SKM-1 (cell line): ENCODE data around the gene RPS15.
A peak's percentile ranks its signal among the peaks of the same experiment; 100 is the strongest.
"Not testable (repeated sequence)": the region's sequence is repeated elsewhere in the genome, so short reads cannot be mapped to it uniquely, and the experiment has no call there.

Experiments used
- DNase-seq: peaks from one replicate; lab custom pipeline; 2025; ENCODE audit not compliant: unreplicated experiment; lab: John Stamatoyannopoulos, UW

RPS15 gene

DNA sequence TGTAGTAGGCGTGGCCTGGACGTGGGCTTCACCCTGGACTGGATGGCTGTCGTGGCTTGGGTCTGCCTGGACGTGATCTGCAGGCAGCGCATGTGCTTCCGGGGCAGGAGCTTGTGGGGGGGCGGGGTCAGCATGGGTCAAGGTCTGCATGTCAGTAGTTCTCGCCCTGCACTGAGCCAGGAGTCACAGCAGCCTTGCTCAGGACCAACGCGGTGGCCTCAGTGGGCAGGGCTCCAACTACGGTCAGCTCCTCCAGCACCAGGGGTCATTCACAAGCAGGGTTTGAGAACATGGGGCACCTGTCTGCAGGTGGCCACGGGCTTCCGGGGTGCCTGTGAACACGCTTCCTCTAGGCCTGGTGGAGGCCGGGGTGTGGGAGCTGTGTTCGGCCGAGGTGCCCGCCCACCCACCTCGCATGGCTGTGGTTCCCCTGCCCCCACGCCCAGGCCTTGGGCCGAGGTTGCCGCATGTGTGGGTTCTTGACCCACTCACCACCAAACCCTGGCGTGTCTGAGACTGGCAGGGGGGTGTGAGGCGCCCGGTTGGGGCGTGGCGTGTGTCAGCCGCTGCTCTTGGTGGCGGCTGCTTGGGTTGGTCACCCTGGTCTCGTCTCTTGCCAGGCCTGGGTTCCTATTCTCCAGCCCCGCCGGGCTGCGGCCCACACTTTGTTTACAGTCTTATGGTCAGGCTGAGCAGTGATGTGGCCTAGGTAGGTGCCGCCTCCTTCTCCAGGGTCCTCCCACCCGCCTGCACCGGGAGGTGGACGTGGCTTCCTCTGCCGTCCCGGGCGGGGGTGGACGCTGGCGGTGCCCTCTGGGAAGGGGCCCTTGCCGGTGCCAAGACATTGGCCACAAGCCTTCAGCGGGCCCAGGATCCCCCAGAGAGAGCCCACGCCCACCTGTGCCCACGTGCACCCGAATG, 4.8 kb upstream of the RPS15 start:
- DNase-seq = no peak

DNA sequence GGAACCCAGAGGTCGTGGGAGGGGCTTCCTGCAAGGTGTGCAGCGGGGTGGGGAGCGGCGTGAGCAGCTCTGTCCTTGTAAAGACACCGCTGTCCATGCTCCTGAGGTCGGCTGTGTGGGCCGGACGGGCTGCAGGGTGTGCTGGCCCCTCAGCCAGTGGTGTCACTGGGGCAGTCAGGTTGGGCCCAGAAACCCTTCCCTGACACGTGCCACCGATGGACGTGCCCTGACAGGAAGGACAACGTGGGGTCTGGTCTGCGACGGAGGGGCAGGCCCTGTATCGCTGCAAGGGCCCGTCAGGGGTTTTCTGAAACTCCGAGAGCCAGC, 4.2 kb upstream of the RPS15 start:
- no peak for DNase-seq

- DNase-seq = no peak
These were observed 3.6 kb upstream of the RPS15 start for GRCh38 chr19:1434577-1435060.

DNA sequence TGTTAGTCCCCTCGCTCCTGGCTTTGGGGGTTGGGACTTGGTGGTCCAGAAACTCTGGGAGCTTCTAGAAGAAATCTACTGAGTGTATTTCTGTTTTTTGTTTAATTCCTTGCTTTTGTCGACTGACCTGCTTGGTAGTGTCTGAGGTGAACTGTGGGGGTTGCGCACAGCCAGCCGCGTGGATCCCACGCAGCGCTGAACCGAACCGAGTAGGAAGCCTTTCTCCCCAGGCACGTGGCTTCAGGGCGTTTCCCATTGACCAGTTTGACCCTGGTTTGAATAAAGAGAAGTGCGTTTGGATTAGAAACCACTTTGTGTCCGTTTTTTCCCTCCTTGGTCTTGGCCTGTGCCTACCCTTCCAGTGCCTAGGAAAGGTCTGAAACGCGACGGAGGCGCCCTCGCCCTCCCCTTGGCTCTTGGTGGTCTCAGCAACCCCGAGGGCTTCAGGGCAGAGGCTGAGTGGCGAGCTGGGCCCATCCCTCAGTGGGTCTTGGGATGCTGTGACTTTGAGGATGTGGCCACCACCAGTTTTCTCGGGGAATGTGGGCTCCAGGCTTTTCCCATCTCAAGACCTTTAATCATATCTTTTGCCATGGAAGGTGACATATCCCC, 2.7 kb upstream of the RPS15 start:
- no peak for DNase-seq

GRCh38 chr19:1437609-1438008, 587 bp upstream of the RPS15 start:
- no peak for DNase-seq

DNA sequence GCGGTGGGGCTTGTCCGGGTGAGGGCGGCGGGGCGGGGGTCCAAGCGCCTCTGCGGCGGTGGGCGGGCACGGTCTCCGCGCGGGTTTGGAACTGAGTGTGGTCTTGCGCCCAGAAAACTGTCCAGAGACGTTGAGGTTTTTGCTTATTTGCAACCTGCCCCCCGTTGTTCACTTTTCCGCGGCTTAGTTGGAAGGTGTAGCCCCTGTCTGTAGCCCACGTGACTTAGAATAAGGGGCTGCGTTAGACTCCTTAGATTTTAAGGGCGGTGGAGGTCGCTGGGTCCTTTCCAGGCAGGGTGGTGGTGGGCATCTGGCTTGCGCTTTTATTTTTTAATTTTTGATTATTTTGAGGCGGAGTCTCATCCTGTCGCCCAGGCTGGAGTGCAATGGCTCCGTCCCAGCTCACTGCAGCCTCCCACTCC, 748 bp downstream of the RPS15 start:
- DNase-seq = no peak

- DNase-seq = not testable (repeated sequence)
These were observed 1.6 kb downstream of the RPS15 start for GRCh38 chr19:1439525-1440417.

DNA sequence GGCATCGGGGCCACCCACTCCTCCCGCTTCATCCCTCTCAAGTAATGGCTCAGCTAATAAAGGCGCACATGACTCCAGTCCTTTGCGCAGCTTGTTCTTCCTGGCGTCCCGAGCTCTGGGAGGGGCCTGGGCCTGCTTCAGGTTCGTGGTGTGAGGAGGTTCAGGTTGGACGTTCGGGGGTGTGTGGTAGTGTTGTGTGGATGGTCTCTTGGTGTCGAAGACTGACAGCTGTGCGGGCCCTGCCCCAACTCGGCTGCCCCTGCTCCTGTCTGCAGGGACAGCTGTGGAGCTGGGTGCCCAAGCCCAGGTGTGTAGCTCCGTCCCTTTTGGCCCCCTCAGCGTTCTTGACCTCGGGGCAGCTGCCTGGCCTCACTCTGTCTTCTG, 2.2 kb downstream of the RPS15 start:
- no peak for DNase-seq

DNA sequence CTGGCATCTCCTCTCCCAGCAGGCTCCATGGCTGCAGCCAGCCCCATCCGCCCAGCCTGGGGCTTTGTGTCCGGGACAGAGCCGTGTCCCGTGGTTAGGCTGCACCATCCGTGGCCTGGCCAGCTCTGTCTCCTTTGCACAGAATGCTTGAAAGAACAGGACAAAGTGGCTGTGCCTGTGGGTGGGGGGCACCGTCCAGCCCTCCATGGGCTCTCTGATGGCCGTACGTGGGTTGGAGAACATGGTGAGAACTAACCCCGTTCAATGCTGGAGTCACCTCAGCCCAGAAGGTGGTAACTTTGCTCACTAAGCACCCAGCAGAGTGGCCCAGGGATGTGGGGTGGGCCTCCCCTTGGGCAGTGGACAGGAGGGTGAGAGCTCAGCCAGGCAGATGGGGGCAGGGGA, 2.8 kb downstream of the RPS15 start:
- DNase-seq = no peak

GRCh38 chr19:1441677-1442438, 3.7 kb downstream of the RPS15 start:
- DNase-seq = no peak

GRCh38 chr19:1445185-1445931, 7.2 kb downstream of the RPS15 start:
- peak; percentile 42 for DNase-seq

DNA sequence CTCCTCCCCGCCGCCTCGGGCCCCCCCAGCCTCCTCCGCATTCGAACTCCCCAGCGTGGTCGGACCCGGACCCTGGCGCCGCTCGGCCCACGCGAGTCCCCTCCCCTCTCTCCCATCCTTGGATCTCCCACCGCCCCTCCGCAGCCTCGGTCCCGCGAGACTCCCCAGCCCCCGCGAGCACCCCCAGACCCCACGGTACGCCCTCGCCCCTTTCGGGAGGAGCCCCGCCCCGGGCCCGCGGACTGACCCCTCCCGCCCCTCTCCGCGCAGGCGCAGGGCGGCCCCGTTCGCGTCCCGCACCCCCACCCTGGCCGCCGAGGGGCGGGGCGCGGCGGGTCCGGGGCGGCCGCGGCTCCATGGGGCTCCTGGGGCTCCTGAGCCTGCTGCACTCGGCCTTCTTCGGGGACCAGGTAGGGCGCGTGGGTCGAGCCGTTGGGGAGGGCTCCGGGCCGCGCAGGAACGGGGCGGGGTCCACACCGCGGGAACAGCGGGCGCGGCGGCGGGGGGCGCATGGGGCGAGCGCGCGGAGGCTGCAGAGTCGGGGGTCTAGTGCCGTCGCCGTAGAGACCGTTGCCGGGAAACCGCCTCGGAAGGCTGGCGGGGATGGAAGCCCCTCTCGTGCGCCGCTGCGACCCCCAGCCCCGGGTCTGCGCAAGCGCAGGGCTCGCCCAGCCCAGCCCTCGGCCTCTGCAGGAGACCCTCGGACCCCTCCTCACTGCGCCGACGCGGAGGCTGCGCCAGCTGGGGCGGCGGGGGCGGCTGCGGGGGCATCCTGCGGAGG, 7.9 kb downstream of the RPS15 start:
- no peak for DNase-seq

DNA sequence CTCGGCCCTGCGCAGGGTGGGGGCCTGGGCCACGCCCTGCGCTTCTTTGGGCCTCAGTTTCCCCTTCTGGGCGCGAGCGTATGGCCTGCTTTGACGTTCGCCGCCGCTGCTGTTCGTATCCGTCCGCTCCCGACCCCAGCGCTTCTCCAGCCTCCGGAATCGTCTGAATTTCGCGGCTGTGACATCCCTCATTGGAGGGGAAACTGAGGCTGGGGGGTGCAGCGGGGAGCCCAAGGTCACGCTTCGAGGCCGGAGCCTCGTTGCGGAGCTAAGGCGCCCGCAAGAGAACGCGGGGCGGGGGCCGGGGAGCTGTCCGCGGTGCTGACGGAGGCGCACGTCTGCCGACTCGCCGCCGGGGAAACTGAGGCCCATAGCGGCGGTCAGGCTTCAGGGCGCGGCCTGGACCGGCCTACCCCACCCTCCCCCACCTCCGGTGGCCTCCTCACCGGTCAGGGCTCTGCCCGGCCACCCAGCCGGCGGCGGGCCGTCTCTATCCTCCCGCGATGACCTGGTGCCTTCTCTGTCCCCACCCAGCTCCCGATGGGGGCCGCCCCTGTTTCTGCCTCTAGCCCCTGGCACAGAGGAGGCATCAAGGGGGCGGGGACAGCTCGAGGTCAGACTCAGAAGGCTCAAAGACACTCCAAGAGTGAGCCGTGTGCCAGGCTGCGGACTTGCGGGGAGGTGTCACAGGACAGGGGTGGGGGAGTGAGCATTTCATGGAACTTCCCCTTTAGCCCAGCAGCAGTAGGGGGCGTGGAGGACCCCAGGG, 8.7 kb downstream of the RPS15 start:
- DNase-seq = no peak

DNA sequence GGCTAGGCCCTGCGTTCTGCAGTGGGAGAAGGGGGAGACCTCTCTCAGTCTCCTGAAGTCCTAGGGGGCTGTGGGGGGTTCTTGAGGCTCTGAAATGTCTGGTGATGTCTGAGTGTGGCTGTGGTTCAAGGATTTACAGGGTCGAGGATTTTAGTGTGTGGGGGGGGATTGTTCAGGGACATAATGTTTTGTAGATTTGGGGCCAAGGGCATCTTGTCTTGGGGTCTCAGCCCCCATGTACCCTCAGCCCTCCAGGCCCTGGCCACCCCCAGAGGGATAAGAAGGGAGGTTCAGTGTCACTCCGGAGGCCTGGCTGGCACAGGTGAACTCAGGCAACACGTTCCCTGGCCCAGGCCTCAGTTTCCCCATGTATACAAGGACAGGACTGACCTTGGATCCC, 9.3 kb downstream of the RPS15 start:
- no peak for DNase-seq

DNA sequence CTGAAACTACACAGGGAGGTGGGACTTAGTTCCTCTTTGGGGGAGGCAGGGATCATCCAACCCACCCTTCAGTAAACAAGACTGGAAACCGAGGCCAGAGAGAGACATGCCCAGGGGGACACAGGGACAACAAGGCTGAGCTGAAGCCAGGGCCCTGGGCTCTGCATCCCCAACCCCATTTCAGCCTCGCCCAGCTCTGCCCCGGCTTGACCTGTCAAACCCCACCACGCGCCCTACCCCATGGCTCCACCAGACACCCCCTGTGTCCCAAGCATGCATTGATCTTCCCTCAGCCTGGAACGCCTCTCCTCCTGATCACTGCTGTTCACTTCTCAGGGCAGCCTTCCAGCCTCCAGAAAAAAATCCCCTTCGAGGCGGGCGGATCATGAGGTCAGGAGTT, 9.7 kb downstream of the RPS15 start:
- DNase-seq = no peak

DNA sequence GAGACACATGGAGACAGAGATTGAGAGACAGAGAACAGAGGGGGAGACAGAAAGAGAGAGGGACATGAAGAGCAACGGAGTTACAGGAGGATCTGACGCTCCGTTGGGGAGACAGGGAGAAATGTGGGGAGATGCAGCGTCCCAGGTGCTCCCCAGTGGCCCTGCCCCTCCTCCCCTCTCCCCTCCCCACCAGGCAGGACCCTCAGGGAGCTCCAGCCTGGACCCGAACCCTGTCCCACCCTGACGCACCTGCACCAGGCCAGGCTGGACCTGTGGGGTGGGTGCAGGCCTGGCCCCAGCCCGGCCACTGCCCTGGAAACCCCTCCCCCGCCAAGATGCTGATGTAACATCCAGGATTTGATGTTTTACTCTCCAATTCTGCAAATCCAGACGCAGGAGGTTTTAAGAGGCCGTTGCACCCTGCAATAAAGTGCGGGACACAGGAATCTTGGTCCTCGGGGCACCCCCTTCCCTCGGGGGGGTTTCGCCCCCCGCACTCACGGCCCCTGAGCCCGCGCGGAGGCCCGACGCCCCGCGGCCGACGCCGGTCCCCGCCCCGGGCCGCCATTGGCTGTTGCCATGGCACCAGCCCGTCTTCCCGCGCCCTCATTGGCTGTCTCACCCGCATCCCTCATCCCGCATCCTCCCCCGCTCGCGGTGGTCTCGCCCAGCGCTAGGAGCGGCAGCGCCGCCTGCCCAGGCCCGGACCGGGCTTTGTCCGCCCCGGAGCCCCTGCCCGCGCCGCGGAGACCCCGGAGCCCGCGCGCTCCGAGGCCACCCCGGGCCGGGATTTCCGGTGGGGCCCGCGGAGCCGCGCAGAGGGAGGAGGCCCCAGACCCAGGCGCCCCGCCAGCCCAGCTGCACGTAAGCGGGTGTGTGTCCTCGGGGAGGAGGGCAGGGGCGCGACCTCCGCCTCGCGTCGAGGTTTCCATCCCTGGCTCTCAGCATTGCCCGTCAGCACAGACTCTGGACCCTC, 11.6 kb downstream of the RPS15 start, which contains the start of gene APC2:
Gene APC2, plus strand, starts transcription at position 655 of the 976 bp plus-strand sequence. CDS start 2,881 bp downstream, outside the sequence.
- no peak for DNase-seq
